HG03045 (cell line): ENCODE results near the gene LPCAT3.

Experiments used
- ATAC-seq: cut with Tn5 transposase; IDR thresholded peaks from one replicate; pipeline ENCODE4 v1.9.1; 2021; ENCODE audit warnings: mild to moderate bottlenecking, moderate library complexity; ENCODE audit not compliant: unreplicated experiment

The LPCAT3 gene

DNA sequence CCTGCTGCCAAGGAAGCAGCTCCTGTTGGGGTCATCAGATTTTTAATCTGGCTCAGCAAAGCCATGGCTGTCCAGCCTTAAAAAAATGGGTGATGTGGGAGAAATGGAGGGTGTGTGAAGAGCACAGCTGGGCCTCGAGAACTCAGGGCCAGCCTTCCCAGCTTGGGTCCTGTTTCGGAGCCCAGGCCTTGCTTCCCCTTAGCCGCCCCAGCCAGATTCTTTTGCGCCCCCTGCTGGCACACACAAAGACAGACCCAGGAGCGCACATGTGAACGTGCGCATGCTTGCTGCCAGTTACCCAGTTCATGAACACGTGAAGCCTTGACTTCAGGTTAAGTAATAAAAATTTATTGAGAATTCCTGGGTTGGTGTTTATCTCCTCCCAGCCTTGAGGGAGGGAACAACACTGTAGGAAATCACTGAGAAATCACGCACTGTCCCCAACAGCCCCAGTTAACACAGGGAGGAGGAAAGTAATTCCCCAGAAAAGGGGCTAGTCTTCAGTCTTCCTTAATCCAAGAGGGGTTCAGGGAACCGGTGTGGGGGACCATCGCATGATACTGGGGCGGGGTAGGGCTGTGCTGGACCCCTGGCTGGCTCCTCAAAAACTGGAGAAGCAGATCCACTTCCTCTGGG is 53.1 kb downstream of the LPCAT3 start:
- peak; percentile 40 for ATAC-seq

DNA sequence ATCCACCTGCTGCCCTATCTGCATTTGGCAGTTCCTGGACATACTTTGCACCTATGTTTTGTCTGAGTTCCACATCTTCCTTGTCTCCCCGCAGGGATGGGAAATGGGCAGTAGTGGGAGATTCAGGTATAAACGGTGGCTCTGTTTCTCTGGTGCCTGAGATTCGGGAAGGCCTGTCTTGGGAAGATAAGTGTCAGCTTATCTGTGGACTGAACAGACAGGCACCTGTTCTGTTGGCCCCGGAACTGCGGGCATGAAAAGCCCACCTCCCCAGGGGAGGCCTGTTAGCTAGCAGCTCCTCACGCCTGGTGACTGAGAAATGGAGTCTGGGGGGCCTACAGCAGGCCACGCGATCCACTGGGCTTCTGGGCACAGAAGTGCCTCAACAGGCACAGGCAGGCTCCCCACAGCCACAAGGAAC is 53.7 kb downstream of the LPCAT3 start:
- no peak for ATAC-seq

DNA sequence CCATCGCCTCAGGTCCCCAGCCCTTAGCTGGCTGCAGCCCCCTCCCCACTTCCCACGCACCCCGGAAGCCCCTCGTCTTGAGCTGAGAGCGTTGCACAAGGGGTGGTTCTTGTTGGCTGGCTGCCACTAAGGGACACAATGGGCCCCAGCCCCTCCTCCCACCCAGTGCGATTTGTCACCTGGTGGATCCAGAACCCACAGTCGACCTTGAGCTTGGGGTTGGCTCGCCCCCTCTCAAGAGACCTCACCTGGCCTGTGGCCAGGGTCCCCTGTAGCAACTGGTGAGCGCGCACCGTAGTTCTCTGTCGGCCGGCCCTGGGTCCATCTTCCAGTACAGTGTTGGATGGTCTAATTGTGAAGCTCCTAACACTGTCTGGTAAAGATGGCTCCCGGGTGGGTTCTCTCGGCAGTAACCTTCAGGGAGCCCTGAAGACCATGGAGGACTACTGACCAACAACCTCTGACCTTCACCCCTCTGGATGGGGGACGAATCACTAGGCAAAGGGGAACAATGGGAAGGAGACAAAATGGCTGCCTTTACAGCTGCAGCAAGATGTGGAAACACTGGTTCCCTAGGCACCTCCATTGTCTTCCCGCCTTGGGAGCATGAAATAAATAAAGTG is 54.4 kb downstream of the LPCAT3 start:
- no peak for ATAC-seq

DNA sequence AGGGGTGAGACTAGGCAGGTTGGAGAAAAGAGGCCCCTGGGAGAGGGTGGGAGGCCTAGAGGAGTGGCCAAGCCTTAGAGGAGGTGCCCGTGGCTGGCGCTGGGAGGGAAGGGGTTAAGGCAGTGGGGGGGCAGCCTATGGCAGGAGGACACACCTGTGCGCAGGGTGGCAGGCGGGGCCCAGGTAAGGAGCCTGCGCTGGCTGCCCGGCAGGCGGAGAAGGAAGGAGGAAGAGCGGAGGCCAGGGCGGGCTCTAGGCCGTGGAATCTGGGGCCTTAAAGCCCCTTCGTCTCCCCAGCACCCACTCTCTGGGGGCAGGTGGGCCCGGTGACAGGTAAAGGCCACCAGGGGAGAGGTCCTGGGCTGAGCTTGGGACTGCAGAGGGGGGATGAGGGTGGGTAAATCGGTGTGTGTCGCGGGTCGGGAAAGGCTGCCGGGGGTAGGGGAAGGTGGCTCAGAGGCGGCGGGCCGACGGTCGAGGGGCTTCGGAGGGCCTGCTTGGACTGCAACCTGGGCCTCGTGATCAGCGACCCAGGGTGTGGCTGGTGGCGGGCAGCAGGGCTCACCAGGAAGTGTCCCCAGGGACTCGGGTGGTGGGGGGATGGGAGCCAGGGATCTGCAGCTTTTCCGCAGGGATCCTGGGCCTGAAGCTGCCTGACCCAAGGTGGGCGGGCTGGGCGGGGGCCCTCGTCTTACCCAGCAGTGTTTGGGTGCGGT is 55.1 kb downstream of the LPCAT3 start:
- ATAC-seq: no peak

DNA sequence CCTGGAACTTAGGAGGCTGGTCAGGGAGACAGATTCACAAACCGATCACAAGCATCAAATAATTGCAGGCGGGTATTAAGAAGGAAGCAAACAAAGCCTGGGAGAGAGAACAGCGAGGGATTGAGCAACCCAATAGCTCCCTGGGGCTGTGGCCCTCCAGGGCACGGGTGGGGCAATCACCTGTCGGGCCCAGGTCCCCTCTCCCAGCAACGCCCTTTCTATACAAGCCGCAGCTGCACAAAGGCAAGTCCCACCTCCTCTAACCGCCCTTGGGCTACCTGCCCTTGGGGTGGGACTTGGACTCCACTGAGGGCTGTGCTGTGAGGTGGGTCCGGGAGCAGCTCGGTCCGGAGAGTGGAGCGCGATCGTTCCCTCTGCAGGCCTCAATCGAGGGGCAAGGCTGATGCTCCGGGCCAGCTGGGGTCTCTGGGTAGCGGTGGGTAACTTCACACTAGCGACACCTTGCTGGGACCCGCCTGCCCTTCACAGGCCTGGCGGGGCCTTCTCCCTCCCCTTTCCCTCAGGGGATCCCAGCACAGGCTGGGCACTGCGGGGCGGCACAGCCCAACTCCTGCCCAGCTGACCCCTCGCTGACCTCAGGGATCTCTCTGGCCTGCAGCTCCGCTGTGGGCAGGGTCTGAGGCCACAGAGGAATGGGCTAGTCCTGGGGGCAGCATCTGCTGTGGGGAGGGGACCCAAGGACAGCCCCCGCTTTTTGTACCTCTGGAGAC is 55.8 kb downstream of the LPCAT3 start:
- no peak for ATAC-seq

DNA sequence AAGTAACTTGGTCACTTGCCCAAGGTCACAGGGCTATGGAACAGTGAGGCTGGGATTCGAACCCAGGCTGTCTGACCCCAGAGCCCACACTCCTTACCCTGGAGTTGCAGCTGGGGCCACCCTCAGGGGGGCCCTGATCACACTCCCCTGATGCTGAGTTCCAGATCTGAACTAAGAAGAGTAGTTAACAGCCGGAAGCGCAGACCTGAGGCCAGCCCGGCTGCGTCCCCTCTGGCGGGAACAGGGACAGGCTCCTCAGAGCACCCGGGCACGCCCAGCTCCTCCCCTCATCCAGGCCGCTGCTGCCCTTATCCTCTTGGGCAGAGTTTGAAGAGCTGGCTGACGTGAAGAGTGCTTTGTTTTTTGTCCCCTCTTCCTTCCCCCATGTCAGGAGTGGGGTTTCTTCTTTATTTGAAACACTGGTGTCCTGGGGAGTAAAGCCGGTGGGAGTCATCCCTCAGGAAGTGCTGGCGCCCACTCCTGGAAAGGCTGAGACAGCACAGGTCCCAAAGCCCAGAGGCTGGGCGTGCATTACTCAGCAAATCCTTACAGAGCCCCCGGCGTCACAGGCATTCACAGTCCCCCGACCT is 56.5 kb downstream of the LPCAT3 start:
- ATAC-seq: peak; percentile 6

DNA sequence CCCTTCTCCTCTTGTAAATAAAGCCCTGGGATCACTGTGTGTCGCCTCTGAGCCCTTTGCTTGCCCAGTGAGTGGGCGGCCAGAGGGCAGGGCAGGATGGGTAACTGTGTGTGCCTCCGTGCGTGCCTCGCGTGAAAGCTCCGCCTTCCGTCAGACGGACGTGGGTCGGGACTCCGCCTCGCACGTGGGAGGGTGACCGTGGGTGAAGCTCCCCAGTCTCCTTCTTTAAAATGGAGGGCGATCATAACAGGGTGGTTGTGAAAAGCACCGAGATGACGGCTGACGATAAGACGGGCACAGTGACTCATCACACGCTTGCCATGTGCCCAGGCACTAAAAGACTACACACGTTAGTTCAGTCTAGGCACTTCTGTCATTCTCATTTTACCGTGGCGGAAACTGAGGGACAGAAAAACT is 57.0 kb downstream of the LPCAT3 start:
- ATAC-seq: peak; percentile 20

DNA sequence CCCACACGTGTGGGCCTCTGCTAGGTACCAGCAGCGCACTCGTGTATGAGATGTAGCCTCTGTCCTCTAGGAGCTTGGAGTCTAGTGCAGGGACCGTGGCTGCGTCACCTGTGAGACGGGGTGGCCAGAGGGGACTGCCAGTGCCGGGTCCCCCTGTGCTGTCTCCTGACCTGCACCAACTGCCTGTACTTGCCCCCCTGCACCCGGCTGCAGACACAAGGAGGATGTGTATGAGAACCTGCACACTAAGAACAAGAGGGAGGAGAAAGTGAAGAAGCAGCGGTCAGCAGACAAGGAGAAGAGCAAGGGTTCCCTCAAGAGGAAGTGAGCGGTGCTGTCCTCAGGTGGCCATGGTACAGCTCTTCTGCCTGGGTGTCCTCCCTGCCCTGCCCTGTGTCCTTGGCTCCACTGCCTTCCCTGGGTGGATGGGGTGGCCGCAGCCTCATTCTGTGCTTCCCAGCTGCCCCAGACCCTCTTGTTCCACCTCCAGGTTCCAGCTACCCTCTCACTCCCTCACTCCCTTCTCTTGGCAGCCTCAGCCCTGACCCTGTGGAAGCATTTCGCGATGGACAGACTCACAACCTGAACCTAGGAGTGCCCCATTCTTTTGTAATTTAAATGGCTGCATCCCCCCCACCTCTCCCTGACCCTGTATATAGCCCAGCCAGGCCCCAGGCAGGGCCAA is 57.5 kb downstream of the LPCAT3 start:
- no peak for ATAC-seq

DNA sequence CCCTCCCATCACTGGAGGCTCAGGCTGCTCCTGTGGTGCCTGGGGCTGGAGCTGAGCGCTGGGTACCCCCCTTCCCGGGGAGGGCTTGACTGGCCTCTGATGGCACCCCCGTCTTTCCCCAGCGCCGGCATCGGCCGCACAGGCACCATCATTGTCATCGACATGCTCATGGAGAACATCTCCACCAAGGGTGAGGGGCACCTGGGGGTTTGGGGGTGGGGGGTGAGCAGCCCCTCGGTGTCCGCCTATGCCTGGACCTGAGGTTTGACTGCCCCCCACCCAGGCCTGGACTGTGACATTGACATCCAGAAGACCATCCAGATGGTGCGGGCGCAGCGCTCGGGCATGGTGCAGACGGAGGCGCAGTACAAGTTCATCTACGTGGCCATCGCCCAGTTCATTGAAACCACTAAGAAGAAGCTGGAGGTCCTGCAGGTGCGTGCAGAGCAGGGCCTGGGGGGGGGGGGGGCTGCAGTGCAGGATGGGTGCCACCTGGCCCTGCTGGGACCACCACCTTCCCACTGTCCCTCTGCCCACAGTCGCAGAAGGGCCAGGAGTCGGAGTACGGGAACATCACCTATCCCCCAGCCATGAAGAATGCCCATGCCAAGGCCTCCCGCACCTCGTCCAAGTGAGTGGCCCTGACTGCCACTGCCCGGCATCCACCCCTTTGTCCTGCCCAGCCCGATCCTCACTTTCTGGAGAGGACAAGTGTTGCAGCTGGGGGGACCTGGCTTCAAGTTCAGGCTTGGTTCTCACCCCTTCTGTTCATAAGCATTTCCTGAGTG is 58.3 kb downstream of the LPCAT3 start:
- no peak for ATAC-seq

DNA sequence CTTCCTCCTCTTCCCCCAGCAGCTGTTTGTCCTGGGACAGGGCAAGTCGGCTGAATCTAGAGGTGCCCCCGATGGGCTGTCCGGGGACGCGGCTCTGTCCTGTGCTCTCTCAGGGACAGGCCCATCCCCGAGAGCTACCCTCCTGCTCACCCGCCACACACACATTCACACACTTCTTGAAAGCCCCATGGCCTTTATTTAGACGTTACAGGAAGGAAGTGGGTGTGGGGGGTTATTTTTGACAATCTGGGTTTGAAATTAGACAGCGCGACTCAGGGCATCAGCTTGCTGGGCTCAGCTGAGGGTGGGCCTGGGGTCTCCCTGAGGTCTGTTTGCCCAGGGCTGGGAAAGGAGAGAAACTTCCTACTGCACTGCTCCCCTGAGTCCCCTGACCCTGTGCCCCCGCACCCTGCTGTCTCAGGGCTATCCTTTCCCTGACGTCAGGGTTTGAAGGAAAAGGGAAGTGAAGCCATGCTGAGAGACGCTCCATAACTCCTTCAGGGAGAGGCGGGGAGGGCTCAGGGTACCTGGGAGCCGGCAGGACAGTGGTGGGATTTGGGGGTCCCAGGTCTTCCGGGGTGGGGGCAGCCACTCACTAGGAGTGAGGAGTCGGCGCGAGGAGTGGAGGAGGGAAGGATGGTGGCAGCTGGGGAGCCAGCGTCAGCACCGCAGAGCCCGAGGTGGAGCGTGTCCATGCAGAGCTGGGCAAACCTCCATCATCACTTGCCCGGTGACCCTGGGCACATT is 59.0 kb downstream of the LPCAT3 start:
- peak; percentile 39 for ATAC-seq

DNA sequence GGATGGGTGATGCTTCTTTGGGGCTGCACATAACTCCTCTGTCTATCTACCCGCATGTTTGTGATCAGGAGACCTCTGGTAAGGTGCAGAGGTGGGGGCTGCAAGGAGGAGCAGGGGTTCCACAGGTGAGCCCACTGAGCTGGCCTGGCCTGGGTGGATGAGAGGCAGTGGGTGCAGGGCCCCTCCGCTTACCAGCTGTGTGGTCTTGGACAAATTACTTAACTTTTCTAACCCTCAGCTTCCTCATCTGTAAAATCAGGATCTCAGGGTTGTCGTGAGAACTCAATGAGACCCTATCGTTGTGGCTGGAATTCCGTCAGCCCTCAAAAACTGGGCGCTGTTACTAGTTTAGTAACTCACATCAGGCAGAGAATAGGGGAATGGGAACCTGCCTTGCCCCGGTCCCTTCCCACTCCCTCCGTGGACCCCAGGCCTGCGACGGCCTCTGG is 59.6 kb downstream of the LPCAT3 start:
- no peak for ATAC-seq

DNA sequence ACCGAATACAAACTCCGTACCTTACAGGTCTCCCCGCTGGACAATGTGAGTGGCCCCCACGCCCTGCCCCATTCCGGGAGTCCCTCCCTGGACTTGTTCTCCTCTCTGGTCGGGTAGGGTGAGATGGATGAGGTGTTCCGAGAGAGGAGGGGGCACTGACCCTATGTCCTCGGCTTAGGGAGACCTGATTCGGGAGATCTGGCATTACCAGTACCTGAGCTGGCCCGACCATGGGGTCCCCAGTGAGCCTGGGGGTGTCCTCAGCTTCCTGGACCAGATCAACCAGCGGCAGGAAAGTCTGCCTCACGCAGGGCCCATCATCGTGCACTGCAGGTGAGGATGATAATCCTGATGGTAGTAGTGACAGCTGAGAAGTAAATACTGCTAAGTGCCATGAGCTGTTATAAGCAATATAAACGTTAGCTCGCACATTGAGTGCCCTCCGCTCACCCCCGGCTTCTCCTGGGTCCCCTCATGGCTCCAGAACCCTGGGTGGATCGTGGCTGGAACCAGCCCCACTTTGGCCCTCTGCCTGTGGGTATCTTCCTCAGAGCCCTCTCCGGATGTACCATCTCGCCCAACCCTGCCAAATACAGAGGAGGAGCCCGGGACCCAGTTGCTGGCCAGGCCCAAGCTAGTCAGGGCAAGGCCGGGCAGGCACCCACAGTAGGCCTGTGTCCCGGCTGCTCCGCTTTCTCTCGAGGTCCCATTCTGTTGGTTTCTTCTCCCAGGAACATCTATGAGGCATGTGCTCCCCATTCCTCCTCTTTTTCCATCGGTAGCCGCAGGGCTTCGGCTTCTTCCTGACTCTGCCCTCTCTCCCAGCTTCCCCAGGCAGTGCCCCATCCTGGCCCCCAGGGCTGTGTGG is 60.3 kb downstream of the LPCAT3 start:
- ATAC-seq: no peak

DNA sequence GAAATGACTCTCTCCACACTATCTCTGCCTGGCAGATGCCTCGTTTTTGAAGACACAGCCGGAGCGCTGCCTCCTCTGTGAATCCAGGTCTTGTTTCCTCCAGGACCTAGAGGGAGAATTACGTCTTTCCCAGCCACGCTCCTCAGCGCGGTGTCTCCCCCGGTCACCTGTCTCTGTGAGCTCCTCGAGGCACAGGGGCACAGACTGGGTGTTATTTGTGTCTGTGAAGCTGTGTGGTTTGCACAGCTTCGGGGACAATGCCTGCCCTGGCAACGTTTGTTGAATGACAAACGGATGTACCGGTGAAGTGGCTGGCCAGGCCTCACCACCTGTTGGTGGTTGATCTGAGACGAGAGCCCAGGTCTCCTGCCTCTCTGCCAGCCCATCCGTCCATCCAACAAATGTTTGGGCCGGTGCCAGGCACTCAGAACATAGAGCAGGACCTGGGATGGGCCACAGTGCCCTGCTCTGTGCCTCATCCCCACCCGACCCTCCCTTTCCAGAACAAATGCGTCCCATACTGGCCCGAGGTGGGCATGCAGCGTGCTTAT is 61.0 kb downstream of the LPCAT3 start:
- no peak for ATAC-seq

DNA sequence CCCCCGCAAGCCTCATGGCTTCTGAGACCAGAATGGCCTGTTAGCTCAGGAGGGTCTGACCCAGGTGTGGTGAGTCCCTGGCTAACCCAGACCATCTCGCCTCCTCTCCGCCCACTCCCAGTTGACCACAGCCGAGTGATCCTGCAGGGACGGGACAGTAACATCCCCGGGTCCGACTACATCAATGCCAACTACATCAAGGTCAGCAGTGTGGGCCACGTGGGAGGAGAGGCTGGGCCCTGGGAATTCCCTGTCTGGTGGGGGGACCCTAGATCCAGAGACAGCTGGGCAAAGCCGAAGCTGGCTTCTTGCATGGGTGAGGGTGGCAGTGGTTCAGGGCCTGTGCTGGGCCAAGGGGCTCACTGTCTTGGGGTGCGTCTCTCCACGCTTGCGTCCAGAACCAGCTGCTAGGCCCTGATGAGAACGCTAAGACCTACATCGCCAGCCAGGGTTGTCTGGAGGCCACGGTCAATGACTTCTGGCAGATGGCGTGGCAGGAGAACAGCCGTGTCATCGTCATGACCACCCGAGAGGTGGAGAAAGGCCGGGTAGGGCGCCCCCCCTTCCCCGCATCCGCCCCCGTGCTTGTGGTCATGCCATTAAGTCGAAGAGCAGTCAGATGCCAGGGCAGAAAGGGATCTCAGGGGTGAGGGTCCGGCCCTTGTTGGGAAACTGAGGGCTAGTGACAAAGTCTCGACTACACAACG is 62.1 kb downstream of the LPCAT3 start:
- no peak for ATAC-seq

DNA sequence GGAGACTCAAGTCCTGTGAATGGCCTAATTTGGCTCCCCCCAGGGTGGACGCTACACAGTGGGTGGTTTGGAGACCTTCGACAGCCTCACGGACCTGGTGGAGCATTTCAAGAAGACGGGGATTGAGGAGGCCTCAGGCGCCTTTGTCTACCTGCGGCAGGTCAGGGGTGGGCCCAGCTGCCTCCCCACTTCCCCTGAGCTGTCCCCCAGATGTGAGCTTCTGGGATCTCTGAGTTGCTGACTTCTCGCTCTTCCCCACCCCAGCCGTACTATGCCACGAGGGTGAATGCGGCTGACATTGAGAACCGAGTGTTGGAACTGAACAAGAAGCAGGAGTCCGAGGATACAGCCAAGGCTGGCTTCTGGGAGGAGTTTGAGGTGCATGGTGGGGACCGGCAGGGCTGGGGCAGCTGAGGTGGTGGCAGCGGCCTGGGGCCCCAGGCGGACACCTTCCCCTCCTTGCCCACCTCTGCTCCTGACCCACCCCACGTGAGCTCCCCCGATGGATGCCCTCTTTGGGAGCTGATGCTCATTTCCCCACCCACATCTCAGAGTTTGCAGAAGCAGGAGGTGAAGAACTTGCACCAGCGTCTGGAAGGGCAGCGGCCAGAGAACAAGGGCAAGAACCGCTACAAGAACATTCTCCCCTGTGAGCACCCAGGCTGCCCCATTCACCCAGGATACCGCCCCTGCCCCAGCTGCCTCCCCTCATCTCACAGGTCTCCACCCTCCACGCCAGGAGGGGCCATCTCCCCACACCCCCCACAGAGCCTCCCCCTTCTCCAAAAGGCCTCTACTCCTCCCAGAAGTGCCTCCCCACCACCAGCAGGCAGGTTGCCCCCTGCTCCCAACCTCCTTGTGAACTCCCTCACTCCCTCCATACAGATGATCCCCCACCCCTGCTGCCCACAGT is 62.9 kb downstream of the LPCAT3 start:
- no peak for ATAC-seq
